Panc1 (cell line): Measurements from ENCODE around the gene FKRP. TPM values are rescaled to one million over a fixed set of nuclear protein-coding genes. Genes with fewer than 3 reads are reported as not detected.

Source experiments
- ATAC-seq: fragments of 200-7000 bp; cut with Tn5 transposase; 2 replicates; pipeline ENCODE4 v1.9.1; 2020; ENCODE audit warnings: mild to moderate bottlenecking, moderate library complexity
- BruUV-seq: library from RNA; stranded (reverse); fragments of 400-500 nt; replicated peaks from 2 replicates; lab custom pipeline; 2021; lab: Mats Ljungman, UMichigan
- CTCF ChIA-PET: fragments of 300-600 bp; sonication (Branson Sonifier 250); formaldehyde crosslinking; loops from one replicate; lab custom pipeline; 2022; ENCODE audit warnings: antibody characterized with exemption; lab: Charles Lee
- POLR2A ChIA-PET: fragments of 300-600 bp; sonication (Branson Sonifier 250); formaldehyde crosslinking; loops from one replicate; lab custom pipeline; 2022; ENCODE audit warnings: antibody characterized with exemption; lab: Charles Lee
- DNase-seq: peaks from one replicate; pipeline ENCODE4 v3.0.0-alpha.2; 2010; ENCODE audit warnings: low read depth, low spot score
- H3K27ac ChIP-seq: 2 replicates; pipeline ENCODE4 v1.5.1; 2011; ENCODE audit warnings: mild to moderate bottlenecking, low read length, inconsistent platforms
- H3K27me3 ChIP-seq: fragments of 200-500 bp; sonication (Bioruptor generic); 2 replicates; pipeline ENCODE4 v1.6.0; 2014; ENCODE audit warnings: low read length, inconsistent platforms; ENCODE audit not compliant: control insufficient read depth, insufficient read depth
- H3K36me3 ChIP-seq: fragments of 200-500 bp; sonication (Bioruptor generic); 2 replicates; pipeline ENCODE4 v1.5.1; 2014; ENCODE audit warnings: inconsistent platforms, mild to moderate bottlenecking, low read length, moderate library complexity; ENCODE audit not compliant: control insufficient read depth, insufficient read depth
- H3K4me1 ChIP-seq: 2 replicates; pipeline ENCODE4 v1.5.1; 2011; ENCODE audit warnings: inconsistent platforms, mild to moderate bottlenecking, low read length, moderate library complexity; ENCODE audit not compliant: control insufficient read depth, insufficient read depth
- H3K4me3 ChIP-seq, 2 experiments: 2 replicates each; pipeline ENCODE4 v1.5.1; 2011 to 2012; ENCODE audit warnings: low read depth in 2 of 2, low read length in 2 of 2, mild to moderate bottlenecking in 2 of 2, inconsistent platforms in 1 of 2, moderate library complexity in 1 of 2
- H3K9me3 ChIP-seq: fragments of 200-500 bp; sonication (Bioruptor generic); 2 replicates; pipeline ENCODE4 v1.5.1; 2014; ENCODE audit warnings: low read depth, mild to moderate bottlenecking, inconsistent platforms, low read length, moderate library complexity; ENCODE audit not compliant: control insufficient read depth, insufficient read depth
- CTCF ChIP-seq: fragments of 450-650 bp; IDR thresholded peaks from 2 replicates; pipeline ENCODE4 v1.5.1; 2017; ENCODE audit warnings: mild to moderate bottlenecking
- POLR2AphosphoS5 ChIP-seq: IDR thresholded peaks from 2 replicates; pipeline ENCODE4 v1.6.1; 2012; ENCODE audit warnings: mild to moderate bottlenecking, low read depth, low read length, moderate library complexity
- REST ChIP-seq, 2 experiments: IDR thresholded peaks; 2 replicates each; pipeline ENCODE4 v1.6.1; 2011 to 2012; ENCODE audit warnings: low read depth in 2 of 2, control low read depth in 1 of 2, low read length in 1 of 2, mild to moderate bottlenecking in 1 of 2, moderate library complexity in 1 of 2; ENCODE audit not compliant: insufficient read depth in 1 of 2
- SIN3A ChIP-seq: IDR thresholded peaks from 2 replicates; pipeline ENCODE4 v1.6.1; 2012; ENCODE audit warnings: low read depth, mild to moderate bottlenecking, low read length, moderate library complexity, borderline replicate concordance; ENCODE audit not compliant: insufficient read depth
- TCF7L2 ChIP-seq: IDR thresholded peaks from 2 replicates; pipeline ENCODE4 v1.6.1; 2011; ENCODE audit warnings: mild to moderate bottlenecking, low read depth, low read length, inconsistent platforms
- in situ Hi-C: cut with HindIII; loops from 2 replicates; pipeline ENCODE4 v1.10.0; 2016; ENCODE audit warnings: low sequenced_read_pairs, low pct_unique_long_range_greater_than_20kb
- intact Hi-C: fragments of 100-400 bp; cut with micrococcal nuclease; formaldehyde crosslinking; loops from one replicate; pipeline ENCODE4 v1.10.0; 2022; ENCODE audit not compliant: unreplicated experiment
- total RNA-seq: library from RNA; stranded (reverse); gene quantifications from one replicate; pipeline ENCODE4 v1.2.1, GENCODE V29; 2021; ENCODE audit not compliant: unreplicated experiment

FKRP gene
- total RNA-seq, 1 experiment from 2014 or later = 21.6 TPM

GRCh38 chr19:46731007-46731501 is 14.8 kb upstream of the FKRP start:
- POLR2A ChIA-PET = no interaction called here
- in situ Hi-C loops = no loop called here
- CTCF ChIA-PET = interaction anchor here (0.6 kb wide), 1 partner anchor 26 kb away, joined by 4 read pairs; no protein-coding TSS in a partner anchor
- TF ChIP-seq SIN3A (no peak), CTCF (no peak), POLR2AphosphoS5 (no peak), TCF7L2 (no peak), REST (IDR thresholded peaks at IDR 0.05; ENCODE audit: insufficient read depth in 1 of 2, low read depth in 2 of 2, low read length in 1 of 2) (no peak)
- DNase-seq = no peak
- Histone ChIP-seq H3K4me3 (no peak overlapping the region), H3K27me3 (no peaks in the 10 kb centered on the region), H3K36me3 (peaks cover 3% of the 10 kb centered on the region), H3K4me1 (no peaks in the 10 kb centered on the region), H3K9me3 (no peaks in the 10 kb centered on the region), H3K27ac (no peak overlapping the region)
- no TSS peak for BruUV-seq
- intact Hi-C loops = no loop called here
- 0 out of 2 replicates have a peak, but pooled peaks have one; percentile 25 for ATAC-seq

GRCh38 chr19:46731584-46731983 is 14.3 kb upstream of the FKRP start:
- H3K27ac ChIP-seq = no peak overlapping the region
- intact Hi-C loops (no loop called here), in situ Hi-C loops (no loop called here)
- no peaks in the 10 kb centered on the region for H3K4me1 ChIP-seq
- CTCF ChIA-PET = interaction anchor here (0.6 kb wide), 1 partner anchor 26 kb away, joined by 4 read pairs; no protein-coding TSS in a partner anchor
- H3K27me3 ChIP-seq = no peaks in the 10 kb centered on the region
- BruUV-seq = no TSS peak
- POLR2A ChIA-PET = no interaction called here
- H3K4me3 ChIP-seq = no peak overlapping the region
- no peaks in the 10 kb centered on the region for H3K9me3 ChIP-seq
- no peak for DNase-seq
- peaks cover 3% of the 10 kb centered on the region for H3K36me3 ChIP-seq
- no peak for ATAC-seq
- no peak for TF ChIP-seq TCF7L2
- no peak for TF ChIP-seq REST (IDR thresholded peaks at IDR 0.05; ENCODE audit: insufficient read depth in 1 of 2, low read depth in 2 of 2, low read length in 1 of 2)
- TF ChIP-seq CTCF = no peak
